ENCODE measurements around the gene FOCAD.

- TF ChIP-seq, protein P1, sequence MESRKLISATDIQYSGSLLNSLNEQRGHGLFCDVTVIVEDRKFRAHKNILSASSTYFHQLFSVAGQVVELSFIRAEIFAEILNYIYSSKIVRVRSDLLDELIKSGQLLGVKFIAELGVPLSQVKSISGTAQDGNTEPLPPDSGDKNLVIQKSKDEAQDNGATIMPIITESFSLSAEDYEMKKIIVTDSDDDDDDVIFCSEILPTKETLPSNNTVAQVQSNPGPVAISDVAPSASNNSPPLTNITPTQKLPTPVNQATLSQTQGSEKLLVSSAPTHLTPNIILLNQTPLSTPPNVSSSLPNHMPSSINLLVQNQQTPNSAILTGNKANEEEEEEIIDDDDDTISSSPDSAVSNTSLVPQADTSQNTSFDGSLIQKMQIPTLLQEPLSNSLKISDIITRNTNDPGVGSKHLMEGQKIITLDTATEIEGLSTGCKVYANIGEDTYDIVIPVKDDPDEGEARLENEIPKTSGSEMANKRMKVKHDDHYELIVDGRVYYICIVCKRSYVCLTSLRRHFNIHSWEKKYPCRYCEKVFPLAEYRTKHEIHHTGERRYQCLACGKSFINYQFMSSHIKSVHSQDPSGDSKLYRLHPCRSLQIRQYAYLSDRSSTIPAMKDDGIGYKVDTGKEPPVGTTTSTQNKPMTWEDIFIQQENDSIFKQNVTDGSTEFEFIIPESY (IDR thresholded peaks at IDR 0.05): no peak
- no peak for TF ChIP-seq JUND (IDR thresholded peaks at IDR 0.05; ENCODE audit: low read depth, low read length)
- TF ChIP-seq GABPA (IDR thresholded peaks at IDR 0.05; ENCODE audit: low read depth): no peak
- TF ChIP-seq PKNOX1 (IDR thresholded peaks at IDR 0.05): no peak
- no peak for TF ChIP-seq POLR2A (IDR thresholded peaks at IDR 0.05; ENCODE audit: low read depth, low read length)
- TF ChIP-seq YY1 (IDR thresholded peaks at IDR 0.05; ENCODE audit: low read depth, low read length): no peak
- no peak for TF ChIP-seq POLR2AphosphoS5 (IDR thresholded peaks at IDR 0.05; ENCODE audit: low read length)
- TF ChIP-seq, protein P2, sequence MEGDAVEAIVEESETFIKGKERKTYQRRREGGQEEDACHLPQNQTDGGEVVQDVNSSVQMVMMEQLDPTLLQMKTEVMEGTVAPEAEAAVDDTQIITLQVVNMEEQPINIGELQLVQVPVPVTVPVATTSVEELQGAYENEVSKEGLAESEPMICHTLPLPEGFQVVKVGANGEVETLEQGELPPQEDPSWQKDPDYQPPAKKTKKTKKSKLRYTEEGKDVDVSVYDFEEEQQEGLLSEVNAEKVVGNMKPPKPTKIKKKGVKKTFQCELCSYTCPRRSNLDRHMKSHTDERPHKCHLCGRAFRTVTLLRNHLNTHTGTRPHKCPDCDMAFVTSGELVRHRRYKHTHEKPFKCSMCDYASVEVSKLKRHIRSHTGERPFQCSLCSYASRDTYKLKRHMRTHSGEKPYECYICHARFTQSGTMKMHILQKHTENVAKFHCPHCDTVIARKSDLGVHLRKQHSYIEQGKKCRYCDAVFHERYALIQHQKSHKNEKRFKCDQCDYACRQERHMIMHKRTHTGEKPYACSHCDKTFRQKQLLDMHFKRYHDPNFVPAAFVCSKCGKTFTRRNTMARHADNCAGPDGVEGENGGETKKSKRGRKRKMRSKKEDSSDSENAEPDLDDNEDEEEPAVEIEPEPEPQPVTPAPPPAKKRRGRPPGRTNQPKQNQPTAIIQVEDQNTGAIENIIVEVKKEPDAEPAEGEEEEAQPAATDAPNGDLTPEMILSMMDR (IDR thresholded peaks at IDR 0.05 in 2 of 3, conservative IDR thresholded peaks at IDR 0.05 in 1 of 3; ENCODE audit: control insufficient read depth in 2 of 3, extremely low read depth in 1 of 3, insufficient read depth in 1 of 3, low read depth in 3 of 3, low read length in 3 of 3): no peak
Observed at GRCh38 chr9:20980832-20981455, 296.9 kb downstream of the FOCAD start.
